Fibroblast of lung (primary cell): Measurements from ENCODE around the gene CCDC127.

Experiments used
- EZH2 ChIP-seq: IDR thresholded peaks from 2 replicates; pipeline ENCODE4 v1.5.1; 2012; ENCODE audit warnings: low read length, control low read depth, mild to moderate bottlenecking; ENCODE audit errors: missing control alignments
- TF ChIP-seq, protein P1 (sequence below), 2 donors: IDR thresholded peaks in 1 of 2; conservative IDR thresholded peaks in 1 of 2; 1 replicate in 1 of 2; 2 replicates in 1 of 2; pipeline ENCODE4 v1.5.1; 2011 to 2012; ENCODE audit warnings: low read length in 2 of 2, control low read depth in 1 of 2, inconsistent platforms in 1 of 2, low read depth in 1 of 2, mild to moderate bottlenecking in 1 of 2

DNA sequence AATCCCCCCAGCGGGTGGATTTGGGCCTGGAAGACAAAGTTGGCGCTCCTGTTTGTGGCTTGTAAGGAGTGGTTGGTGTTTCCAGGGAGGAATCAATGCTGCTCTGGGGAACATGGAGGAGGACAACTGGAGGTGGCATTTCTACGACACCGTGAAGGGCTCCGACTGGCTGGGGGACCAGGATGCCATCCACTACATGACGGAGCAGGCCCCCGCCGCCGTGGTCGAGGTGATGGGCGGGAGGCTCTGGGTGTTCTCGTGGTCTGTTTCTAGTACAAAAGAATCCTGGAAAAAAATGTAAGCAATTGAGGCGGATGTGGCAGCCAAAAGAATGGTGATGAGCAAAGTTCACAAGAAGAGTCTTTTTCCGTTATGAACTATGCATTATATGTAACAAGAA is 7.4 kb upstream of the CCDC127 start:
- TF ChIP-seq, protein P1, sequence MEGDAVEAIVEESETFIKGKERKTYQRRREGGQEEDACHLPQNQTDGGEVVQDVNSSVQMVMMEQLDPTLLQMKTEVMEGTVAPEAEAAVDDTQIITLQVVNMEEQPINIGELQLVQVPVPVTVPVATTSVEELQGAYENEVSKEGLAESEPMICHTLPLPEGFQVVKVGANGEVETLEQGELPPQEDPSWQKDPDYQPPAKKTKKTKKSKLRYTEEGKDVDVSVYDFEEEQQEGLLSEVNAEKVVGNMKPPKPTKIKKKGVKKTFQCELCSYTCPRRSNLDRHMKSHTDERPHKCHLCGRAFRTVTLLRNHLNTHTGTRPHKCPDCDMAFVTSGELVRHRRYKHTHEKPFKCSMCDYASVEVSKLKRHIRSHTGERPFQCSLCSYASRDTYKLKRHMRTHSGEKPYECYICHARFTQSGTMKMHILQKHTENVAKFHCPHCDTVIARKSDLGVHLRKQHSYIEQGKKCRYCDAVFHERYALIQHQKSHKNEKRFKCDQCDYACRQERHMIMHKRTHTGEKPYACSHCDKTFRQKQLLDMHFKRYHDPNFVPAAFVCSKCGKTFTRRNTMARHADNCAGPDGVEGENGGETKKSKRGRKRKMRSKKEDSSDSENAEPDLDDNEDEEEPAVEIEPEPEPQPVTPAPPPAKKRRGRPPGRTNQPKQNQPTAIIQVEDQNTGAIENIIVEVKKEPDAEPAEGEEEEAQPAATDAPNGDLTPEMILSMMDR (conservative IDR thresholded peaks at IDR 0.05 in 1 of 2, IDR thresholded peaks at IDR 0.05 in 1 of 2; ENCODE audit: low read depth in 1 of 2, low read length in 2 of 2), result no peak
- TF ChIP-seq EZH2, result no peak
